GM12878 (cell line): Measurements from ENCODE around the gene ST6GALNAC3.

ENCODE experiments used
- CBX5 ChIP-seq: sonication (generic); IDR thresholded peaks from 2 replicates; pipeline ENCODE4 v1.6.1; 2016; ENCODE audit warnings: low read depth, moderate library complexity, mild to moderate bottlenecking, inconsistent platforms
- CHD2 ChIP-seq: IDR thresholded peaks from 2 replicates; pipeline ENCODE4 v1.6.1; 2011; ENCODE audit warnings: low read depth, low read length, improper control_type of control experiment, borderline replicate concordance
- ESRRA ChIP-seq: IDR thresholded peaks from 2 replicates; pipeline ENCODE4 v1.6.1; 2012; ENCODE audit warnings: mild to moderate bottlenecking, low read length, improper control_type of control experiment
- YY1 ChIP-seq: IDR thresholded peaks from 2 replicates; pipeline ENCODE4 v1.6.1; 2011; ENCODE audit warnings: low read depth, mild to moderate bottlenecking, low read length
- TF ChIP-seq, protein P1 (sequence below): IDR thresholded peaks from 2 replicates; pipeline ENCODE4 v1.6.1; 2011; ENCODE audit warnings: borderline replicate concordance, low read depth, mild to moderate bottlenecking, moderate library complexity, mixed read lengths, low read length; ENCODE audit not compliant: insufficient read depth; ENCODE audit errors: extremely low read length
- TF ChIP-seq, protein P2 (sequence below), 3 experiments: IDR thresholded peaks in 2 of 3; conservative IDR thresholded peaks in 1 of 3; 2 replicates each; pipeline ENCODE4 v1.5.1; 2011; ENCODE audit warnings: low read depth in 3 of 3, low read length in 3 of 3, mild to moderate bottlenecking in 3 of 3, control low read depth in 2 of 3, moderate library complexity in 2 of 3, inconsistent platforms in 1 of 3, mixed read lengths in 1 of 3; ENCODE audit not compliant: control insufficient read depth in 2 of 3, insufficient read depth in 1 of 3; ENCODE audit errors: extremely low read depth in 1 of 3
- TF ChIP-seq, protein P3 (sequence below): IDR thresholded peaks from 2 replicates; pipeline ENCODE4 v1.6.1; 2011; ENCODE audit warnings: low read depth, low read length, improper control_type of control experiment, borderline replicate concordance
- TF ChIP-seq, protein P4 (sequence below): fragments of 450-650 bp; conservative IDR thresholded peaks from 2 replicates; pipeline ENCODE4 v1.6.1; 2017; ENCODE audit warnings: mild to moderate bottlenecking, moderate library complexity
- TF ChIP-seq, protein P5 (sequence below): IDR thresholded peaks from 2 replicates; pipeline ENCODE4 v1.6.1; 2012; ENCODE audit warnings: mild to moderate bottlenecking, low read depth, low read length

DNA sequence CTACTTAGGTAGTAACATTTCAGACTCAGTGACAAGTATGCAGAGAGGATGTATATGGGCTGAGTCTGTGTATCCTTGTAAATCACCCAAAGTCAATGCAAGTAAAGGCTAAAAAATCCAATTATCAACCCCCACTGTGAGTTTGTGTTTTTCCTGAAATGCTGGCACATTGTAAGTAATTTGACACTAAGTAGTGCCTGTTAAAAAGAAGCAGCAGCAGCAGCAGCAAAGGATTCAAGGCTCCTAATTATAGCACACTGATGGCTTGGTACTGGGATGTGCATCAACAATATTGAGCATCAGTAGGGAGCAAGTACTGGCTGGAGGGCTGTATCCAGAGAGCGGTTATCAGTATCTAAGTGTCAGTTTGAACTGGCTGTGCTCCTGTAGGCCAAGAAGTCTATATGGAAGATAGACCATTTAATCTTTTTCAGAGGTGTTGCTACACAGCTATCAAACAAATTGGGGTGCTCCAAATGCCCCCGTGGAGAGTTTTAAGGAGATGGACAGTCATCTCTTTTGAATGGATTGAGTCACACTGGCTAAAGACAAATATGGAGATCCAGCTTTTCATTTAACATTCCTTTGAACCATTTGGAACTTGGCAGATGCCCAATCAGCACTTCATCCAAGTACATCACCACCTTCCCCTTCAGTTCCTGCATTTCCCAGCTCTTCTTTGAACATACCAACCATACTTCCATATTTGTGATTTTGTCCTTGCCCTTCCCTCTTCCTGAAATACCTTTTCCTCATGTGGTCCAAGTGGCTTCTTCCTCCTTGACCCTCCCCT is 551.5 kb downstream of the ST6GALNAC3 start:
- TF ChIP-seq, protein P1, sequence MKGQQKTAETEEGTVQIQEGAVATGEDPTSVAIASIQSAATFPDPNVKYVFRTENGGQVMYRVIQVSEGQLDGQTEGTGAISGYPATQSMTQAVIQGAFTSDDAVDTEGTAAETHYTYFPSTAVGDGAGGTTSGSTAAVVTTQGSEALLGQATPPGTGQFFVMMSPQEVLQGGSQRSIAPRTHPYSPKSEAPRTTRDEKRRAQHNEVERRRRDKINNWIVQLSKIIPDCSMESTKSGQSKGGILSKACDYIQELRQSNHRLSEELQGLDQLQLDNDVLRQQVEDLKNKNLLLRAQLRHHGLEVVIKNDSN = no peak
- TF ChIP-seq, protein P2, sequence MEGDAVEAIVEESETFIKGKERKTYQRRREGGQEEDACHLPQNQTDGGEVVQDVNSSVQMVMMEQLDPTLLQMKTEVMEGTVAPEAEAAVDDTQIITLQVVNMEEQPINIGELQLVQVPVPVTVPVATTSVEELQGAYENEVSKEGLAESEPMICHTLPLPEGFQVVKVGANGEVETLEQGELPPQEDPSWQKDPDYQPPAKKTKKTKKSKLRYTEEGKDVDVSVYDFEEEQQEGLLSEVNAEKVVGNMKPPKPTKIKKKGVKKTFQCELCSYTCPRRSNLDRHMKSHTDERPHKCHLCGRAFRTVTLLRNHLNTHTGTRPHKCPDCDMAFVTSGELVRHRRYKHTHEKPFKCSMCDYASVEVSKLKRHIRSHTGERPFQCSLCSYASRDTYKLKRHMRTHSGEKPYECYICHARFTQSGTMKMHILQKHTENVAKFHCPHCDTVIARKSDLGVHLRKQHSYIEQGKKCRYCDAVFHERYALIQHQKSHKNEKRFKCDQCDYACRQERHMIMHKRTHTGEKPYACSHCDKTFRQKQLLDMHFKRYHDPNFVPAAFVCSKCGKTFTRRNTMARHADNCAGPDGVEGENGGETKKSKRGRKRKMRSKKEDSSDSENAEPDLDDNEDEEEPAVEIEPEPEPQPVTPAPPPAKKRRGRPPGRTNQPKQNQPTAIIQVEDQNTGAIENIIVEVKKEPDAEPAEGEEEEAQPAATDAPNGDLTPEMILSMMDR (IDR thresholded peaks at IDR 0.05 in 2 of 3, conservative IDR thresholded peaks at IDR 0.05 in 1 of 3; ENCODE audit: control insufficient read depth in 2 of 3, extremely low read depth in 1 of 3, insufficient read depth in 1 of 3, low read depth in 3 of 3, low read length in 3 of 3) = no peak
- TF ChIP-seq, protein P3, sequence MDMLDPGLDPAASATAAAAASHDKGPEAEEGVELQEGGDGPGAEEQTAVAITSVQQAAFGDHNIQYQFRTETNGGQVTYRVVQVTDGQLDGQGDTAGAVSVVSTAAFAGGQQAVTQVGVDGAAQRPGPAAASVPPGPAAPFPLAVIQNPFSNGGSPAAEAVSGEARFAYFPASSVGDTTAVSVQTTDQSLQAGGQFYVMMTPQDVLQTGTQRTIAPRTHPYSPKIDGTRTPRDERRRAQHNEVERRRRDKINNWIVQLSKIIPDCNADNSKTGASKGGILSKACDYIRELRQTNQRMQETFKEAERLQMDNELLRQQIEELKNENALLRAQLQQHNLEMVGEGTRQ = no peak
- TF ChIP-seq, protein P4, sequence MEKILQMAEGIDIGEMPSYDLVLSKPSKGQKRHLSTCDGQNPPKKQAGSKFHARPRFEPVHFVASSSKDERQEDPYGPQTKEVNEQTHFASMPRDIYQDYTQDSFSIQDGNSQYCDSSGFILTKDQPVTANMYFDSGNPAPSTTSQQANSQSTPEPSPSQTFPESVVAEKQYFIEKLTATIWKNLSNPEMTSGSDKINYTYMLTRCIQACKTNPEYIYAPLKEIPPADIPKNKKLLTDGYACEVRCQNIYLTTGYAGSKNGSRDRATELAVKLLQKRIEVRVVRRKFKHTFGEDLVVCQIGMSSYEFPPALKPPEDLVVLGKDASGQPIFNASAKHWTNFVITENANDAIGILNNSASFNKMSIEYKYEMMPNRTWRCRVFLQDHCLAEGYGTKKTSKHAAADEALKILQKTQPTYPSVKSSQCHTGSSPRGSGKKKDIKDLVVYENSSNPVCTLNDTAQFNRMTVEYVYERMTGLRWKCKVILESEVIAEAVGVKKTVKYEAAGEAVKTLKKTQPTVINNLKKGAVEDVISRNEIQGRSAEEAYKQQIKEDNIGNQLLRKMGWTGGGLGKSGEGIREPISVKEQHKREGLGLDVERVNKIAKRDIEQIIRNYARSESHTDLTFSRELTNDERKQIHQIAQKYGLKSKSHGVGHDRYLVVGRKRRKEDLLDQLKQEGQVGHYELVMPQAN = no peak
- no peak for TF ChIP-seq CBX5
- TF ChIP-seq, protein P5, sequence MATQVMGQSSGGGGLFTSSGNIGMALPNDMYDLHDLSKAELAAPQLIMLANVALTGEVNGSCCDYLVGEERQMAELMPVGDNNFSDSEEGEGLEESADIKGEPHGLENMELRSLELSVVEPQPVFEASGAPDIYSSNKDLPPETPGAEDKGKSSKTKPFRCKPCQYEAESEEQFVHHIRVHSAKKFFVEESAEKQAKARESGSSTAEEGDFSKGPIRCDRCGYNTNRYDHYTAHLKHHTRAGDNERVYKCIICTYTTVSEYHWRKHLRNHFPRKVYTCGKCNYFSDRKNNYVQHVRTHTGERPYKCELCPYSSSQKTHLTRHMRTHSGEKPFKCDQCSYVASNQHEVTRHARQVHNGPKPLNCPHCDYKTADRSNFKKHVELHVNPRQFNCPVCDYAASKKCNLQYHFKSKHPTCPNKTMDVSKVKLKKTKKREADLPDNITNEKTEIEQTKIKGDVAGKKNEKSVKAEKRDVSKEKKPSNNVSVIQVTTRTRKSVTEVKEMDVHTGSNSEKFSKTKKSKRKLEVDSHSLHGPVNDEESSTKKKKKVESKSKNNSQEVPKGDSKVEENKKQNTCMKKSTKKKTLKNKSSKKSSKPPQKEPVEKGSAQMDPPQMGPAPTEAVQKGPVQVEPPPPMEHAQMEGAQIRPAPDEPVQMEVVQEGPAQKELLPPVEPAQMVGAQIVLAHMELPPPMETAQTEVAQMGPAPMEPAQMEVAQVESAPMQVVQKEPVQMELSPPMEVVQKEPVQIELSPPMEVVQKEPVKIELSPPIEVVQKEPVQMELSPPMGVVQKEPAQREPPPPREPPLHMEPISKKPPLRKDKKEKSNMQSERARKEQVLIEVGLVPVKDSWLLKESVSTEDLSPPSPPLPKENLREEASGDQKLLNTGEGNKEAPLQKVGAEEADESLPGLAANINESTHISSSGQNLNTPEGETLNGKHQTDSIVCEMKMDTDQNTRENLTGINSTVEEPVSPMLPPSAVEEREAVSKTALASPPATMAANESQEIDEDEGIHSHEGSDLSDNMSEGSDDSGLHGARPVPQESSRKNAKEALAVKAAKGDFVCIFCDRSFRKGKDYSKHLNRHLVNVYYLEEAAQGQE = no peak
- TF ChIP-seq CHD2 = no peak
- no peak for TF ChIP-seq YY1
- TF ChIP-seq ESRRA = no peak
